PFSK-1 (cell line): ENCODE results near the gene NPPA.

Experiments used
- FOXP2 ChIP-seq: optimal IDR thresholded peaks from 2 replicates; pipeline ENCODE3; 2011; ENCODE audit warnings: borderline replicate concordance, control low read depth, inconsistent platforms; ENCODE audit not compliant: insufficient read depth; ENCODE audit errors: extremely low read length, extremely low read depth
- POLR2AphosphoS5 ChIP-seq: IDR thresholded peaks from 2 replicates; pipeline ENCODE4 v1.6.1; 2012; ENCODE audit warnings: low read depth, mild to moderate bottlenecking, control low read depth, low read length, moderate library complexity
- REST ChIP-seq, 2 experiments: IDR thresholded peaks; 2 replicates each; pipeline versions ENCODE4 v1.6.1 to v1.8.0; 2011 to 2012; ENCODE audit warnings: low read depth in 2 of 2, low read length in 2 of 2, control low read depth in 1 of 2, inconsistent platforms in 1 of 2, mild to moderate bottlenecking in 1 of 2, moderate library complexity in 1 of 2; ENCODE audit not compliant: insufficient read depth in 1 of 2
- SIN3A ChIP-seq: IDR thresholded peaks from 2 replicates; pipeline ENCODE4 v1.6.1; 2012; ENCODE audit warnings: mild to moderate bottlenecking, low read length, moderate library complexity, borderline replicate concordance; ENCODE audit not compliant: insufficient read depth
- TAF1 ChIP-seq: IDR thresholded peaks from 2 replicates; pipeline ENCODE4 v1.6.1; 2012; ENCODE audit warnings: low read length, control low read depth, borderline replicate concordance; ENCODE audit not compliant: insufficient read depth

NPPA gene

GRCh38 chr1:11799896-11800295, 47.7 kb downstream of the NPPA start:
- TF ChIP-seq REST (IDR thresholded peaks at IDR 0.05; ENCODE audit: insufficient read depth in 1 of 2, low read depth in 2 of 2, low read length in 2 of 2): no peak
- TF ChIP-seq POLR2AphosphoS5: no peak
- no peak for TF ChIP-seq TAF1
- no peak for TF ChIP-seq FOXP2
- no peak for TF ChIP-seq SIN3A

- TF ChIP-seq SIN3A: no peak
- no peak for TF ChIP-seq TAF1
- no peak for TF ChIP-seq FOXP2
- TF ChIP-seq POLR2AphosphoS5: no peak
- TF ChIP-seq REST (IDR thresholded peaks at IDR 0.05; ENCODE audit: insufficient read depth in 1 of 2, low read depth in 2 of 2, low read length in 2 of 2): no peak
These were observed 48.5 kb downstream of the NPPA start for GRCh38 chr1:11799099-11799498.

GRCh38 chr1:11797525-11798216, 49.9 kb downstream of the NPPA start:
- TF ChIP-seq POLR2AphosphoS5: no peak
- no peak for TF ChIP-seq SIN3A
- TF ChIP-seq REST (IDR thresholded peaks at IDR 0.05; ENCODE audit: insufficient read depth in 1 of 2, low read depth in 2 of 2, low read length in 2 of 2): no peak
- TF ChIP-seq FOXP2: no peak

GRCh38 chr1:11796036-11796828, 51.4 kb downstream of the NPPA start:
- no peak for TF ChIP-seq POLR2AphosphoS5
- no peak for TF ChIP-seq TAF1
- no peak for TF ChIP-seq FOXP2
- TF ChIP-seq REST (IDR thresholded peaks at IDR 0.05; ENCODE audit: insufficient read depth in 1 of 2, low read depth in 2 of 2, low read length in 2 of 2): no peak
- TF ChIP-seq SIN3A: no peak
